GM19025 (cell line): ENCODE data around the gene FLNC.

Source experiments
- ATAC-seq: cut with Tn5 transposase; IDR thresholded peaks from one replicate; pipeline ENCODE4 v1.9.1; 2021; ENCODE audit warnings: mild to moderate bottlenecking, low read depth, moderate library complexity; ENCODE audit not compliant: unreplicated experiment

Gene FLNC

GRCh38 chr7:128888039-128888755 lies 58.0 kb downstream of the FLNC start:
- ATAC-seq, result no peak

DNA sequence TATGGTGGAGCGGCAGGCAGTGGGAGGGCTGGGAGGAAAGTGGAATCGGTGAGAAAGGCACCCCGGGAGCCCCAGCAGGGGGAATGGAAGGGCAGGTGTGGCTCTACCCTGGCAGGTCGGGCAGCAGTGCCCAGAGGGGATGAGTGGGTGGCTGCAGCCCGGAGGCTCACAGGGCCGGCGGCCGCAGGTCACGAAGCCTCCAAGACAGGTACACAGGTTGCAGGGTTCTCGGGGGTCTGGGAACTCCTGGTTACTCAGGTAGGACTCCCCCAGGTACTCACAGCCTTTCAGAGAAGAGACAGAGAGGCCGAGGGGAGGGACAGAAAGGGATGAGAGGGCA lies 58.5 kb downstream of the FLNC start:
- no peak for ATAC-seq

GRCh38 chr7:128889121-128889520 lies 58.9 kb downstream of the FLNC start:
- ATAC-seq, result no peak

DNA sequence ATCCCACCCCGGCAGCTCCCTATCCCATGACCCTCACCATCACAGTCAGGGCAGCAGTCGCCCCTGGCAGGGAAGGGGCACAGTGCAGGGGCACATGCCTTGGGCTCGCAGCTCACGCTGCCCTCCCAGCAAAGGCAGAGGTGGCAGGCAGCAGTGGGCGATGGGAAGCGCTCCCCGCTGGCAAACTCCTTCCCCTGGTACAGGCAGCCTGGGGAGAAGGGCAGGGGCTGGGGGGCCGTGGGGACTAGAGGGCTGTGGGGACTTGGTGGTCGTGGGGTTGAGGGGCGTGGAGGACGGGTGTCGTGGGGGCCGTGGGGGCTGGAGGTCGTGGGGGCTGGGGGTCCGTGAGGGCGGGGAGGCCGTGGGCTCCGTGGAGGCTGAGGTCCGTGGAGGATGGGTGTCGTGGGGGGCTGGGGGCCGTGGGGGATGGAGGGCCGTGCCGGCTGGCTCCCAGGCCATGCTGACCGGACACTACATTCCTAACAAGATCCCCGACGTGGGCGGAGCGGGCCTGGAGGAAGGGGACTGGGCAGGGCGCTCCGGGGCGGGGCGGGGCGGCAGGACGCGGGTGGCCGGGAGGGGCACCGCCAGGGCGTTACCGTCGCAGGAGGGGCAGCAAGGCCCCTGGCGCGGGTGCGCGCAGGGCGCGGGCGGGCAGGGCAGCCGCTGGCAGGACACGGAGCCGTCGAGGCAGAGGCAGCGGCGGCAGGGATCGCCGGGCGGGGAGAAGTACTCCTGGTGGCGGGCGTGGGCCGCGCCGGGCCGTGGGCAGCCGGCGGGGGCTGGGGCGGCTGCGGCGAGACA lies 60.3 kb downstream of the FLNC start:
- ATAC-seq, result no peak

- ATAC-seq, result no peak
Observed at GRCh38 chr7:128891110-128891941, 61.1 kb downstream of the FLNC start.

DNA sequence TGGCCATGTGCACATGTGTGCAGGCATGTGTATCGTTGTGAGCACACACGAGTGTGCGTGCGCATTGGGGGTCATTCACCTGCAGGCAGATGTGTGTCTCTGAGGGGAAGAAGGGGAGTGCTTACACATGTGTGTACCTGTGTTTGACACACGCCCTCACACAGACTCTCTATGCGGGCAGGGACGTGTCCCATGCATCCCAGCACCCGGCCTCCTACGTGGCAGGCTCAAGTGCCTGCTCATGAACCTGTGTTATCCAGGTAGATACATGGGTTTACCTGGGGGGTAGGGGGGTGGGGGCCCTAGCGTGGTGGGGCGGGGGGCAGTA lies 61.7 kb downstream of the FLNC start:
- no peak for ATAC-seq

DNA sequence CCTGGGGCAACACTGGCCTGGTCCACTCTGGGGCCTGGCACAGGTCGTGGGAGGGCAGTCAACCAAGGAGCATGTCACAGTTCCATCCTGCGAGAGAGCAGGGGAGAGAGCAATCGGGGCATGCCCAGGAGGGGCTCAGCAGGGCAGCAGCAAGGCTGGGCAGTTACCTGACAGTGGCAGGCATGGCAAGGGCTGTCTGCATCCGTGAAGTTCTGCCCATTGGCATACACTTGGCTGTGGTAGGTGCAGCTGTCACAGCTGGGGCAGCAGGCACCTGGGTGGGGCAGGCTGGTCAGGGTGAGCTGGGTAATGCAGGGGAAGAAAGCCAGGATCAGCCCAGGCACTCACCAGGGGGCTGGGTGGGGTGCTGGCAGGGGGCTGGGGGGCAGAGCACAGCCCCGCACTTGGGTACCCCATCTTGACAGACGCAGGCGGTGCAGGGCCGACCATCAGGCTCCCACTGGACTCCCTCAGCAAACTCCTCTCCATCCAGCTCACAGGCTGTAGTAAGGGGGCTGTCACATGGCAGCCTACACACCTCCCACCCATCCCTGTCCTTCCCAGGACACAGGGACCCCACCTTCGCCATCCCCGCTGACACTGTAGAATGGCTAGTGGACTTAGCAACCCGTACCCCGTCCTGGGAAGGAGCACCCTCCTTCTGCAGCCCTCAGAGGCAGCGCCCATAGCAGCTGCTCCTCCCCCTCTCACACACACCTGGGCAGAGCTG lies 62.5 kb downstream of the FLNC start:
- ATAC-seq, result no peak

GRCh38 chr7:128893251-128894100 lies 63.3 kb downstream of the FLNC start:
- no peak for ATAC-seq

- no peak for ATAC-seq
Observed at GRCh38 chr7:128894101-128894440, 63.9 kb downstream of the FLNC start.

DNA sequence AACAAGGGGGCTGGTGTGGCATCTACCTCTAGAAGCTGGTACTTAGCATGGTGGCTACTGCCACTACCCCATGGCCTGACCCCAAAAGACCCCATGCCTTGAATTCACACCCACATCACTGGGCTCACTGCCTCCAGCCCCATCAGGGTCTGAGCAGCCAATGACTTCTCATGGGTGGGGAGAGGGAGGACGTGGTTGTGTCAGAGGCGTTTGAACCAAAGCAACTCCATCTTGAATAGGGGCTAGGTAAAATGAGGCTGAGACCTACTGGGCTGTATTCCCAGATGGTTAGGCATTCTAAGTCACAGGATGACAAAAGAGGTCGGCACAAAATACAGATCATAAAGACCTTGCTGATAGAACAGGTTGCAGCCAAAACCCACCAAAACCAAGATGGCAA lies 65.1 kb downstream of the FLNC start:
- ATAC-seq, result no peak

DNA sequence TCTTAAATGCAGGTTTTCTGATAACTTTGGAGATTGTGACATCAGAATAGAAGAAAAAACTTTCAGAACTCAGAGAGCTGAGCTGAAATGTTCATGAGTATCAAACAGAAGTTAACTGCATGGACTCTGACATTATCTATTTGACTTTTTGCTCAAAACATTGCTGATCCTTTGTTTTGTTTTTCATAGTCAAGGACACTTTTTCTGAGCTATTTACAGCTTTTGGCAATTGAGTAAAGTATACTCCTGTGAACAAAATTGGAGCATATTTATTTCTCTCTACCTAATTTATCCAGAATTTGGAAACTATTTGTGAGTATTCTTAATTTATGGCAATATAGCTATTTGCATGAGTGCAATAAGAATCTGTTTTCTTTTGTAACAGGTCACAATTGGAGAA lies 69.2 kb downstream of the FLNC start:
- ATAC-seq, result no peak

- ATAC-seq, result no peak
Observed at GRCh38 chr7:128900237-128900636, 70.0 kb downstream of the FLNC start.

- no peak for ATAC-seq
Observed at GRCh38 chr7:128902761-128903585, 72.8 kb downstream of the FLNC start.

- ATAC-seq, result no peak
Observed at GRCh38 chr7:128903621-128904361, 73.6 kb downstream of the FLNC start.

DNA sequence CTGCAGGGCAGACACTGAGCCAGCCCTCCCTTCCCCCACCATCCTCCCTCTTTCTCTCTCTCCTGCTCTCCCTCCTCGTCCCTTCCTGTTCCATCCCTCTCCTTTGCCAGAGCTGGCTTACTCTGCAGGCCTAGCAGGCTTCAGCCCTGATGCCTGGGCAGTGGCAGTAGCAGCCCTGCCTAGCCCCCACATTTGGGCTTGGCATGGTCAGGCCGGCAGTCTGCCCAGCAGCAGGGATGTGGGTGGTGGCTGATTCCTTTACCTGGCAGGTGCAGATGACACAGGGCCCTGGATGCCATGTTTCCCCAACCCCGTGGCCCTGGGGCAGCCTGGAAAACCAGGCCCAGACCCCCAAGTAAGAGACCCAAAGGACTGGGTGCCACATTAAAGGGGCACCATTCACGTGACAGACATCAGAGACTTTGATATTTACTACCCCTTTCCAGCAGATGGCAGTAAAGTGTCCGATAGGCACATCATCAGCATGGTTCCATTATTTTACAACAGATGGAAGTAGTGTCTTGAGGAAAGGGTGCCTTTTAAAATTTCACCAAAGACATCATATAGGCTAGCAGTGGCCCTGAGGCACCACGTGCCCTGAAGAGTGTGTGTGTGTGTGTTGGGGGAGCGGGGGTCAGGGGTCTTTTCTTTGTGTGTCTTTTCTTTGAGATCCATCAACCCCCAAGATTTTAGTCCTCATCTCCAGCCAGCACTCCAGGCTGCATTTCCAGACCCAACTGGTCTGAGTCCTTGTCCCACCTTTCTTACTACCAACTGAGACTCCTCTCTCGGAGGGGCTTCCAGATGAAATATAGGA lies 74.4 kb downstream of the FLNC start:
- ATAC-seq, result no peak

DNA sequence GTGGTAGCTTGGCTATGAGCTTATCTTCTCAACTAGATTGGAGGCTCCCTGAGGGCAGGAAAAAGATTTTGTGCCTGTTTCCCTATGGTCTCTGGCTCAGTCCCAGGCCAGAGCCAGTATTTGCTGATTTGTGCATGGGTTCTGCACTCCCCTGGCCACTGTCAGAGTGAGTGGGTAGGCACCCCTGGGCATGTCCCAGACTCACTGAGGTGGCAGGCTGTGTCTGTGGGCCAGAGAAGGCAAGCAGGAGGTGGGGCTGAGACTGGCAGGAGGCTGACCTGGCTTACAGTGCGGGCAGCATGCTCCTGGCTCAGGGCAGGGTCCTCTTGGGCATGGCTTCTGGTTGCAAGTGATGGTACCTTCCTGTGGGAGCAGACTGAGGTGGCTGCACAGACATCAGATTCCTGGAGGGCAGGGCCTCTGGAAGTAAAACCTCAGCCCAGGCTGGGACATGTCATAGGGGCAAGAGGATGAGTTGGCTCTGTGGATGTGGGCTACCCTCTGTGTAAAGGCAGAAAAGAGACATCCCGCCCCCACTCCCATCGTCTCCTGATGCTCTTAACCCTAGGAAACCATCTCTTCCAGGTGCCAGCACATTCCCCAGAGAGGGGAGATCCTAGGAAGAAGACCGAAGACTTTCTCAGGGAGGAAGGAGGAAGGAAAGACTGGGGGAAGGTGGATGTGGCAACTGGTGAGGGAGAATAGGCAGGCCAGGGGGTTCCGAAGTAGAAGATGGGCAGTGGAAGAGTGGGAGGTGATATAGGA lies 76.0 kb downstream of the FLNC start:
- no peak for ATAC-seq
